GM19238 (cell line): ENCODE measurements around the gene SLC16A8.
"Not testable (repeated sequence)": the region's sequence is repeated elsewhere in the genome, so short reads cannot be mapped to it uniquely, and the experiment has no call there.

ENCODE experiments used
- DNase-seq: peaks from one replicate; pipeline ENCODE4 v3.0.0; 2011; ENCODE audit warnings: low spot score; ENCODE audit not compliant: insufficient read length

The SLC16A8 gene

DNA sequence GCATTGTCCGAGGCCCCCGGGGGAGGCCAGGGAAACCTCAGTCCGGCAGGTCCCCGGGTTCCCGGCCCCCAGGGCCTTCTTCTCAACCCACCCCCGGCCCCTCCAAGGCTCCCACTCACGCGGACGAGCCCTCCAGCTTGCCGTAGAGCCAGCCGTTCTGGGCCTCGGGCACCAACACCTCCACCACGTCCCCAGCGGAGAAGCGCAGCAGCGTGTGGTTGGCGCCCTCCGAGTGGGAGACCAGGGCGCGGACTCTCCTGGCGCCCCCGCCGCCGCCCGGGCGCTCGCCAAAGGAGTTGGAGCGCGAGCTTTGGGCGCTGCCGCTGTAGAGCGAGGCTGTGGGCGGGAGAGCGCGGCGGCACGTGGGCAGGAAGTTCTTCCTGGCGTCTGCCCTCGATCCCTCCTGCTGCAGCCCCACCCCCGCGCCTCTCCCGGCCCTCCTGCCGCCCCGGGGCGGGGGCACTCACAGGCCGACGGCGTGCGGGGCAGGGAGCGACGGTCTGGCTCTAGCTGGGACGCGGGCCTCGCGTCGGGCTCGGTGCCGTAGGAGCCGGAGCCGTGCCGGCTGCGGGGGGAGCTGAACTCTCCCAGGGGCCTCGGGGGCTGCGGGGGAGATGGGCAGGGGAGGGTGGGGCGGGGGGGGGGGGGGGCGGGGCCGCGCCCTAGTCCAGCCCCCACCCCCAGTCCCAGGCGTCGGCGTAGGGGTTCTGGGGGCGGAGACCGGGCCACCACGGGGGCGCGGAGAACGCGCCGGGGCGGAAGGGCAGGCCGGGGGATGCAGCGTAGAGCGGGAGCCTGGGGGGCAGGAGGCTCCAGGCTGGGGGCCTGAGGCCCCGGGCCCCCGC lies 4.9 kb upstream of the SLC16A8 start:
- no peak for DNase-seq

- no peak for DNase-seq
These were observed 3.9 kb upstream of the SLC16A8 start for GRCh38 chr22:38087855-38088254.

GRCh38 chr22:38086942-38087341 lies 3.0 kb upstream of the SLC16A8 start:
- DNase-seq: no peak

- DNase-seq: no peak
These were observed 2.2 kb upstream of the SLC16A8 start for GRCh38 chr22:38086001-38086845.

- DNase-seq: no peak
These were observed 1.5 kb upstream of the SLC16A8 start for GRCh38 chr22:38085501-38085900.

DNA sequence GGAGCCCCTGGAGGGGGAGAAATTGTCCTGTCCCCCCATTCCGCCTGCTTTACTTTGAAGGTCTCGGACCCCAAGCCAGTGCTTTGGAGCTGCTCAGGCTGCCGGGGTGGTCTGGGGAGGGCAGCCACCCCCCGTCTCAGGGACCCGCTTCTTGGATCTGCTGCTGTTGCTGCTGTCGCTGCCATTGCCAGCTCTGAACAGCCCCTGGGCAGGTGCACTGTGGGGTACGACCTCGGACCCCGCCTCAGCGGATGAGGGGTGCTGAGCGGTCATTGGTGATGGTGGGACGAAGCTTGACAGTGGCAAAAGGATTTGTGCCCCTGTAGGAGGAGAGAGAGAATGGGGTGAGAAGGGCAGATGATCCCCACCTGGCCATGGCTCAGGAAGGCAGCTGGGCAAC lies 1.1 kb upstream of the SLC16A8 start:
- DNase-seq: no peak

DNA sequence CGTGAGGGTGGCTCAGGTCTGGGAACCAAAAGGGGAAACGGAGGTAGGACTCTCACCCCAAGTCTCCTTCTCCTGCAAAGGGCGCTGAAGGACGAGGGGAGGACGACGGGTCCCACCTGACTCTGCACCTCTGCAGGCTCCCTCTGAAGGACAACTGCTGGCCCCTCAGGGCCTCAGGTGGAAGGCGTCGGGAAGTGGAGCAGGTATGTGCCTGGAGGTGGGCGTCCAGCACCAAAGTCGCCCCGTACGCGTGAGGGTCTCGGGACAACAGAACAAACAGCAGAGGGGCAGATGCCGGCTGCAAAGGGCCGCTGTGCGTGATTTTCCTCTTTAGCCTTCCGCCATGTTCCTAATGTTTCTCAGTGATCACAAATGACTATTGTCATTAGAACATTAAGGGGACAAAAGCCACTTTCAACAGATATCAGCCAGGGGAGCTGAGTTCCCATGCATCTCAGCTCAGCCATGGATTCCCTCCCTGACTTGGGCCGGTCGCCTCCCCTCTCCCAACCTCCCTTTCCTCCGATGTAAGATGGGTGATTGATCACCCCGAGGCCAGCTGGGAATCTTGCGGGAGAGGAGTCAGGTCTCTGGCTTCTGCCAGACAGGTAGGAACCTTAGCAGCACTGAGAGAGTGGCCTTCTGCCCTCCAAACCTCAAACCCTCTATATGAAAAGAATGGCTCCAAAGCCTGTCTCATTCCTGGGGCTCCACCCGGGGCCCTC lies 836 bp downstream of the SLC16A8 start:
- DNase-seq: no peak

DNA sequence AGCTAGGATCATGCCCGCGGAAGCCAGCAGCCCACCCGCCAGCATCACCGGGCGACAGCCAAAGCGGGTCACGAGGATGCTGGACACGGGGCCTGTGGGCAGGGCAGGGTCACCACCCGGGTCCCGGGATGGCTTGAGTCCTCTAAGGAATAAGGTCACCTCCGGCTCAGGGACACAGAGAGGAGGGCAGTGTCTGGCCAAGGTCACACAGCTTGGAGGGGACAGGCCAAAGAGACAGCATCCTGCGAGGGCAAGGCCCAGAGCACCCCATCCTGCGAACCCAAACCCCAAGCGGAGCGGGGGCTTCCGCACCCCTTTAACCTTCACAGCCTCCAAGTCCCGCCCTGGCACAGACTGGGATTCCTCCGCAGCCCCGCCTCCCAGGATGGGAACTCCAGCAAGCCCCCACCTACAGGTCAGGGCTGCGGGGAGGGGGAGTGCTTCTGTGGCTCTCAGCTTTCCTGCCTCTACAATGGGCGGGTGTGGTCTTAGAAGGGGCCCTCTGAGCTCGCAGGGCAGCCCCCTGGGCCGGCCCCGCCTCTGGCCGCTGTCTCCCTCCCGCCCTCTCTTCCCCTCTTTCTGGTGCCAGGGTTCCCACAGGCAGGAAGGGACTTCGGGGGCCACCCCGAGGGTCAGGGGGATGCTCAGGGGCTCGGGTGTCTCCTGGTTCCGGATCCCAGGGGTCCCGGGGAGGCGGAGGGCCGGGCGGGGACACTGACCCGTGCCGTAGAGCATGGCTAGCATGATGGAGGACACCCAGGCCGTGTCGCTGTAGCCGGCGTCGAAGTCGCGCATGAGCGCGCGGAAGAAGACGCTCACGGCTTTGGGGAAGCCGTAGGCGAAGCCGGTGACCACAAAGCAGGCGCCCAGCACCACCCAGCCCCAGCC lies 1.8 kb downstream of the SLC16A8 start:
- no peak for DNase-seq

- DNase-seq: no peak
These were observed 2.4 kb downstream of the SLC16A8 start for GRCh38 chr22:38081636-38081940.

DNA sequence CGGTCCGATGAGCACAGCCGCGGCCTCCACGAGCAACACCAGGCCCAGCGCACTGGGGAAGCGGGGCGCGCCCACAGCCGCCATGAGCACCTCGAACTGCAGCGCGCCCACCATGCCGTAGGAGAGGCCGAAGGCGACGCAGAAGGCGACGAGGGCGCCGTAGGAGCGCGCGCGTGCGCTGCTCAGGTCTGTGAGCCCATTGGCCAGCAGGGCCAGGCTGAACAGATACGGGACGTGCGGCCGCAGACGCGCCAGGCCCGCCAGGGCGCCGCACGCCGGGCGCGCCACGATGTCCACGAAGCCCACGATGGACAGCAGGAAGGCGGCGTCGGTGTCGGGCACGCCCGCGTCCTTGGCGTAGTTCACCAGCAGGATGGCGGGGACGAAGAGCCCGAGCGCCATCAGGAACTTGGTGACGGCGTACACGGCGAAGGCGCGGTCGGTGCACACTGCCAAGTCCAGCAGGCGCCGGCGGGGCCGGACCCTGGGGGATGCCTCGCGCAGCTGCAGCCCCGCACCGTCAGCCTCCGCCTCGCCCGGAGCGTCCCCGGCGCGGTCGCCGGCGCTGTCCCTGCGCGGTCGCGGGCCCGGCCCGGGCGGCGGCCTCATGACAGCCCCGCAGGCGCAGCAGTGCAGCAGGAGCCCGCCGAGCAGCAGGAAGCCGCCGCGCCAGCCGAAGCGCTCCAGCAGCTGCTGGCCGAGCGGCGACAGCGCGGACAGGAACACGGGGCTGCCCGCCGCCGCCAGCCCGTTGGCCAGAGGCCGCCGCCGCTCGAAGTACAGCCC lies 2.9 kb downstream of the SLC16A8 start:
- DNase-seq: no peak

- no peak for DNase-seq
These were observed 3.5 kb downstream of the SLC16A8 start for GRCh38 chr22:38080474-38080849.

DNA sequence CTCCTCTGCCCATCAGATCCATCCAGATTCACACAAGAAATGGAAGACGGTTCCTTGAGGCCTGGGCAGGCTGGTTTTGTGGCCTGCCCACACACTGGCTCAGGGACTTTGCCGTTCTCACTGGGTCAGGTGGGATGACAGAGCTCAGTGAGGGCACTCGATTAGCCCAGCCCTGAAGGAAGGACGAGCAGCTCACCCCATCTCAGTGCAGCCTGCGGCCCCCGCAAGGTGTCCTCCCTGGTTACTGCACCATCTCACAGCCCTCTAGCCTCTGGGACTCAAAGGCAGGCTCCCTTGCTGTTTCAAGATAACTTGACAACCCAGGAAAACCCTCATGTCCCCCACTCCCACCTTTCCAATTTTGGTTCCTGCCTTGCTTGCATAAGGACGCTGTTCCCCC lies 4.2 kb downstream of the SLC16A8 start:
- DNase-seq: no peak

- not testable (repeated sequence) for DNase-seq
These were observed 4.8 kb downstream of the SLC16A8 start for GRCh38 chr22:38079208-38079607.

GRCh38 chr22:38078046-38078840 lies 5.7 kb downstream of the SLC16A8 start:
- DNase-seq: no peak

GRCh38 chr22:38077595-38077994 lies 6.4 kb downstream of the SLC16A8 start:
- no peak for DNase-seq

DNA sequence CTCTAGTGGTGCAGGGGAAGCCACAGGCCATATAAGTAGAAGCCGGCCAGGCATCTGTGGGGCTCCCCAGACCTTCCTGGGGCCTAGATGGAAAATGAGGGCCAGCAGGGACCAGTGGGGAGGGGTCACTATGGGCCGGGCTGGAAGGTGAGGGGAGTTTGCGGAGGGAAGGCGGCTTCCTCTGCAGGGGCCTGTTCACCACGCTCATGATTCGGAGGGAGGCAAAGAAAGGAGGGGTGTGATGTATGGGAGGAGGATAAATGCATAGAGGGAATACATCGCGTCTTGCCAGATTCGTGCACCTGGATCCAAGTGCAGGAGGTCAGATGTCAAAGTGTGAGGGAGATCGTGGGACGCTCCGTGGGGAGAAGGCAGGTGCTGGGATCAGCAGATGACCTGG lies 6.9 kb downstream of the SLC16A8 start:
- DNase-seq: no peak

- DNase-seq: no peak
These were observed 8.0 kb downstream of the SLC16A8 start for GRCh38 chr22:38075961-38076360.

DNA sequence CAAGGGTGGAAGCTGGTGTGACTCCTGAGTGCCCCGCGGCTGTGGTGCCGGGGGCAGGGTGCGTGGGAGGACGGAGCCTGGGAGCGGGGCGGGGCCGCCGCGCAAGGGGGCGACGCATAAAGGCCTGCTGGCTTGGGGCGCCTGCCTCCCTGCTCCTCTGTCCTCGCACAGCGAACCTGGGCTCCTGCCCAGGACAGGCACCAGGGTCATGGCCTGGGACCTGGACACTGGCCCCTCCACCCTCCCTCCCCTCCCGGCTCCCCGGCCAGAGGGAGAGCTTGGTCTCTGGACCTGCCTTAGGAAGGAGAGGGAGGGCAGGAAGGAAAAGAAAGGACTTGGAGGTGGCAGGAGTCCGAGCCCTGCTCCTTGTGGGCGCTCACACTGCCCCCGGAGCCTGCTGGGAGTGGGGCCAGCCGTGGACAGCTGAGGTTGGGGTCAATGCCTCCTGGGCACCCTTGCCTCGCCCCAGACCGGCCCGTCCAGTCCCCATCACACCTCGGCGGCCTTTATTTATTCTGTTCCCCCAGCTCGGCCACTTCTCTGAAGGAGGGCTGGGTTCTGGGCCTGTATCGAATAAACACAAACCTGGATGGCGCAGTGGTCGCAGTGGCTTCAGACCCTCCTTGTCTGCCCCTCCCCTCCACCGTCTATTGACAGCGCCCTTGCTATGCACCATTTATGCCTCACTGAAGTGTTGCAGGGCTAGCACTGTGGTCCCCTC lies 8.7 kb downstream of the SLC16A8 start:
- no peak for DNase-seq
